ENCODE data around the gene ADAMTS6.

Gene ADAMTS6

DNA sequence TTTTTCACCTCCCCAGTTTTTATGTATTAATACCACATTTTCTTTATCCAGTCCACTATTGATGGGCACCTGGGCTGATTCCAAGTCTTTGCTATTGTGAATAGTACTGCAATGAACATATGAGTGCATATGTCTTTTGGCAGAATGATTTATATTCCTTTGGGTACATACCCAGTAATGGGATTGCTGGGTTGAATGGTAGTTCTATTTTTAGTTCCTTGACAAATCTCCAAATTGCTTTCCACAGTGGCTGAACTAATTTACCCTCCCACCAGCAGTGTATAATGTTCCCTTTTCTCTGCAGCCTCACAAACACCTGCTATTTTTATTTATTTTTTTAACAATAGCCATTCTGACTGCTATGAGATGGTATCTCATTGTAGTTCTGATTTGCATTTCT is 340.2 kb downstream of the ADAMTS6 start:
- no peak for DNase-seq

DNA sequence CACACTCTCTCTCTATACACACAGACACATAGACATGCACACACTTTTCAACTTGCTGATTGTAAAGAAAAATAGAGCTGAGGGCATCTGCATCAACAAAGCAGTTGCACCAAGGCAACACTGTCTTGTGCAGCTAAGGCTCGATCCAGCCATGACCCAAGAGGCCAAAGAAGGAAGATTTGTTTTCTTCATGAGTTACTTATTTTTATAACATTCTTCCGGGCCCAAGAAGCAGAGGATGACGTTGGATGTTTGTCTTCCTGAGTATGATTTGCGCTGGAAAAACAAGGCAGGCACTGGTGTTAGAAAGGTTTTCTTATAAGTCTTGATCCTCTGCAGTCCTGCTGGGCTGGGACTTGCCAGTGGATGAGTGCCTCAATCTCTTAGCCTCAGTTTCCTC is 344.1 kb downstream of the ADAMTS6 start:
- no peak for DNase-seq

DNA sequence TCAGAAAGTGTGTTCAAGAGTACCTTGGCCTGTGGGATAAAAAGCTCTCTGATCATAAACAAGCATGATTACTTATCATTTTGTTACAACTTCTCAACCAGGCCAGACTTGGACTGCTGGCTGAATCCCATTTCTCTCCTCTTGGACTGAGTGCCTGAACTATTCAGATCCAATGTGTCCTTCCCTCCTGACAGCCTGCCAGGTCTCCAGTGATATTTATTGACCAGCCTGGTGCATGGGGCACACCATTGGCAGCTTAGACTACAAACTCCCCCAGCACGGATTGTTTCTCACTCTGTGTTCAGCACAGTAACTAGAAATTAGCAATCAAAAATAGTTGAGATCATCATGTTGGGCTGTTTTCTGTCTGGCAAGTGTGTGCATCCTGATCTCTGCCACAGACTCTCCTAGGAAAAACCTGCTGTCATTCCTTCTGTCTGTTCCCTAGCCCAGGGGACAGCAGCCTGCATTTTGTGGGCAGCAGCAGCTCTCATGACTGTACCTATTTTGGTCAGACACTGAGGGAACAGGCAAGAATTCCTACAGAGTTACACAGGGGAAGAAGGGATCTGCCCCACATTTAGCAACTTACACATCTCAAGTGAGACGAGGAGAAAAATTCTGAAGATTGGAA is 348.1 kb downstream of the ADAMTS6 start:
- DNase-seq: no peak

DNA sequence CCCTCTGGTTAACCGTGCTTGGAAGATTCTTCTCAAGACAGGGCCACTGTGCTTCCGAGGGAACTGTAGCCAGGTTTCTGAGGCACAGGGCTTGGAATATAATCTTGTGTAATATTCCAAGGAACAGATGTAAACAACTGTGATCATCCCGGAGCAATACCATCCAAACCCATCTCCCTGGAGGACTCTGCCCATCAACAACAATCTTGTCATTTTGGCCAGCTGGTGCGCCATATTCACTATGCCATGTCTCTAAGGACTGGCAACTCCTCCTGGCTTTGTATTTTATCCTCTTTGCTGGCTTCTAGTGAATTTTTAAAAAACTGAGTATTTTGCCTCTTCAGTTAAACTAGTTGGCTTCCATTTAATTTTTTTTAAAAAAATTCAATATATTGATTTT is 349.3 kb downstream of the ADAMTS6 start:
- no peak for DNase-seq

DNA sequence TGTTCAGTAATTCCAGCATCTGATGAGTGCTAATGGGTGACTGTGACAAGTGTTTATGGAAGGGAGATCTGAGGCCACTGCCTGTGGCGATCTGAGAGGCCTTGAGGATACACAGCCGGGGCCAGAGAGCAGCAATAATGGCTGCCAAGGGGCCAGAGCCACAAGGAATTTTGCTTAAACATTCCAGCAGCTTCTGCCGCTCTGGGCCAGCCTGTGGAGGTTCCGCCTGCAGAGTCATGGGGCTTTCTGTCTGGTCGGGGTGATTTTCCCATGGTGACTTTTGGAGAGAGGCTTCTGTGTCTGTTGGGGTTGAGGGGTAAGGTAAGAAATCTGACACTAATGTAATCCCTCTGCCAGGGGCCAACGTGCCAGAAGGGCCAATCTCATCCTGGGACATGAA is 353.5 kb downstream of the ADAMTS6 start:
- no peak for DNase-seq

DNA sequence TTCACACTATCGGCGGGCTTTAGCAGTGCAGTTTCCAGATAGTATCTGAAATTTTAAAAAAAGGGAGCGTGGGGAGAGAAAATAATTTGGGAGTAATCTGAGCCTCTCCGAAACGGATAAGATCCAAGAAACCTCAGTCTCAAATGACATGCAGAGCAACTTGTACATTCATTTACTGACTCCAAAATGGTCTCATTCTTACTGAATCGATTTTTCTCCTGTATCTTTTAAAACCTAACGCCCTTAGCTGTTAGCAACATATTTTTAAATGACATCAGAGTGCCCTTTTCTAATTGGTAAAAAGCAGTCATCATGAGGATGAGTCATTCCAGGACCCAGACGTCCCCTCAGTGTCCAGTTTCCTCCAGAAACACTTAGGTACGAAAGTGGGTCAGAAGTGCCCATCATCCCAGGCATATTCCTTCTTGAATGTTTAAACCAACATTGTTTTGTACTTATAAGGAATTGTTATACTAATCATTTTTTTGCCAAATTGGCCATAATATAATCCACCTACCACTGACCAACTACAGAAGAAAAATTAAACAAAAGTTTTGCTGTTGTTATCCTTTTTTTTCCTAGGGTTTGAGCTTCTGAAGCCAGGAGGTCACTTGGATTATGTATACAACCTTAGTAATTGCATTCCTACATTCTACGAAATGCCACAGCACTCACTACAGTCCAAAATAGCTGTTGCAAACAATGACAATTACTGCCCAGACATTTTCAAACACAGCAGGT is 354.4 kb downstream of the ADAMTS6 start:
- DNase-seq: no peak

DNA sequence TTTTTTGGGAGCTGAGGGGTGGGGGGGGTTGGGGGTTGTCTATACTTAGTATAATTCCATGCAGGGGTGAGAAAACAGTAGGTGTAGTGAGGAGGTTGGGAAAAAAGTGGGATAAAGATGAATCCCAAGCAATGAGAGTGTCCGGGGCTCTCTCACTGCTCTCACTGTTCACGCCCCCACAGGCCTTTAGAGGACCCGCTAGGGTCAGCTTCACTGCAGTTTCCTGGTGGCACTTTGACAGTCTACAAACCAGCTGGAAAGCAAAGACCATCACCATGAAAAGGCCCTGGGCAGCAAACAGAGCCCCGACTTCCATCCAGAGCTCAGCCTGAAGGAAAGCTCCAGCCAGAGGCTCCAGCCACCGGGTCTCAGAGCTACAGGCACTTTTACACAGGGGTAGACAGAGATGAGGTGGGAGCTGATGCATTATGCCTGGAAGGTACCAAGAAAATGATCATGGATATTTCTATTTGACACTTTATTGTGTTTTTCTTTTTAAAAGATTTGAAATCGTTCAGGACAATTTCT is 355.1 kb downstream of the ADAMTS6 start:
- DNase-seq: no peak

DNA sequence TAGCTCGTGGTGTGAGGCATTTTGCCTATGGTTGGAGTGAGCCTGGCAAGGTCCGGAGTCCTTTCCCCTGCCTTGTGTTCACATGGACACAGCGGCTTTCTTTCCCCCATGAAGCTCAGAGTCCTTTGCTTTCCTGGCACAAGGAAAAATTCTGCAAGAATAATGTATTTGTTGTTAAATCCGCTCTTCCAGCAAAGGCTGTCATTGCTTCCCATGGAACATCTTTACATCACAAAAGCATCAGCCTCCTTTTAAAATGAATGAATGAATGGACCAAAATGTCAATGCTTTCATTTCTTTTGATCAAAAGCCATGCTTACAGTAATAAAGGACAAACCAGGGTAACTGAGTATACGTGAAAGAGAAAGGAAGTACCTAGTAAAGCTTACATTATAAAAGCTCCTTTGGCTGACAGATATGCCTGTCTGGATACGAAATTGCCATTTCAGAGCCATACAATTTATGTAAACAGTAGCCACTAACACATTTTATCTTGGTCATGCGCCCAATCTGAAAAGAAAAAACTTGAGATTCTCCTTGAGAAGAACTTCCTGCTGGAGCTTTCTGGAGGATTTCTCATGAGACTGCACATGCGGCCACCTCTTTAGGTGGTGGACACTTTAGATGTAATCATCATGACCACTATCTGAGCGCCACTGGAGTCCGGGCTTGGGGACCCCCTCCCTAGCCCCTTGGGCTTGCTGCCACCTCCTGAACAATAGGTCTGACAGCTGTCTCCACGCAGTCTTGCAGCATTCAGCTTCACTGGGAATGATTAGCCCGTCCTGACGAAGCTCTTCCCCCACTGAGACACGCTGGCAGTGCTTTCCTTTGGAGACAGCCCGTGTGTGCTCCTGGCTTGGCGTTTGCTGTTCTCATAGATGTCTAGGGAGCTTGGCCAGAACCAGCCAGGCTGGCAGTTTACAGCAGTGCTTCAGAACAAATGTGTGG is 355.9 kb downstream of the ADAMTS6 start:
- DNase-seq: no peak

DNA sequence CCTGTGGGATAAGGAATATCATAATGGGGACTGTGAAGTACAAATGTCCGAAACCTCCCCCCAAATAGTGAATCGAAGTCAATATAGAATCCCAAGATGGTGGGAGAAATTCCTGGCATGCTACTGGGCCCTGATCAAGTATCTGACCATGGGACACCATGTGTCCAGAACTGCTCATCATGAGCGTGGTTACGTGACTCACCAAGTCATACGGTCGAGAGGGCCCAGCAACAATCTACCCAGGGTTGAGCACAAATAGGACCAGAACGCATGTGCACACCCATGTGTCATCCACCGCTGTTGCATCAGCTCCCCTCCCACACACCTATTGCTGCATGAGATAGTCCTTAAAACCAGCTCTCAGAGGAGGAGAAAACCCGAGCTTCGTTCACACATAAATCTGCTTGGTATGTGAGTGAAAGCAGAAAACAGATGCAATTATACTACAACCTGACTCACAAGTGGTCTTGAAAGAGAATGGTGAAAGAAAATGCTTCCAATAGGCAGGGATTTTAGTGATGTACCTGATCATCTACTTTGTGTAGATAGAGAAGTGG is 359.8 kb downstream of the ADAMTS6 start:
- no peak for DNase-seq

DNA sequence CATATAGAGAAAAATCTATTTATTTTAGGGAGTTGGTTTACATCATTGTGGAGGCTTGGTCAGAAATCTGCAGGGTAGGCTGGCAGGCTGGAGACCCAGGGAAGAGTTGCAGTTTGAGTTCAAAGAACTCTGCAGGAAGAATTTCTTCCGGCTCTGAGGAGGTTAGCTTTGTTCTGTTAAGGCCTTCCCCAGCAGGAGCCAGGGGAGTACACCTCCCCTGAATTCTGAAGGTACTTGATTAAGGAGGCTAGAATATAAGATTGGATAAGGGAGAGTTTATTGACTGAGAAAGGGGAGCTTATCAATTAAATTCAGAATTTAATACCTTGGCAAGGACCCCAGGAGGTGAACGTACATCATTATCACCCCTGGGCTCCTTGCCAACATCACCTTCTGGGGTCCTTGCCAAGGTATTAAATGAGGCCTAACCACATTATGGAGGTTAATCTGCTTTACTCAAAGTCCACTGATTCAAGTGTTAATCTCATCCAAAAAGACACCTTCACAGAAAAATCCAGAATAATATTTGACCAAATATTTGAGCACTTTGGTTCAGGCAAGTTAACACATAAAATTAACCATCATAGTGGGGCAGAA is 361.3 kb downstream of the ADAMTS6 start:
- DNase-seq: peak; percentile 42

DNA sequence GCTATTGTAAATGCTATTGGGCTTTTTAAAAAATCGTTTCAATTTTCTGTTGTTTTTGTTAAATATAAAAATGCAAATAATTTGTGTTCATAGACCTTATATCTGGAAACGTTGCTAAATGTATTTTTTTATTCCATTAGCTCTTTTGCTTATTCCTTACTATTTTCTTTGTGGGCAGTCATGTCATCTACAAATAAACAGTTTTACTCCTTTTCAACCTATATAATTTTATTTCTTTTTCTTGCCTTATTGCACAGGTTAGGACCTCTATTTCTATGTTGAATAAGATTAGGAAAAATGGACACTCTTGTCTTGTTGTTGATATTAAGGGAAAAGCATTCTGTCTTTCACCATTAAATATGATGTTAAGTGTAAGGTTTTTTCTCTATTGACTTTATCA is 364.2 kb downstream of the ADAMTS6 start:
- DNase-seq: no peak

DNA sequence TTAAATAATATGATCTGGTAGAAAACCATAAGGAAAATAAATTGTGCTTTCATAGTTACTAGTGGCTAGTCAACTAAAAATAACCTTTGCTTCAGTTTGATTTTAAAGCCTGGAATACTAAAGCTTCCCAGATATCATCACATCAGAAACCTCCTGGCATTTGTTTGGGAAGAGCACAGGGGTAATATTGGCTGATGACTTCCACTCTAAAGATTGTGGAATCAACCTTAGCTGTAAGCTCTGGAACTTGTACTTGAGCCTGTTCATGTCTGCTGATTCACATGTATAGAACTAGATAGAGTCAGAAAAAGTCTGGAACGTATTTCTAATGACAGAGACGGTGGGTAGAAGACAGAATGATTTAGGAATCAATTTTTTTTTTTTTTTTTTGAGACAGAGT is 367.9 kb downstream of the ADAMTS6 start:
- no peak for DNase-seq

DNA sequence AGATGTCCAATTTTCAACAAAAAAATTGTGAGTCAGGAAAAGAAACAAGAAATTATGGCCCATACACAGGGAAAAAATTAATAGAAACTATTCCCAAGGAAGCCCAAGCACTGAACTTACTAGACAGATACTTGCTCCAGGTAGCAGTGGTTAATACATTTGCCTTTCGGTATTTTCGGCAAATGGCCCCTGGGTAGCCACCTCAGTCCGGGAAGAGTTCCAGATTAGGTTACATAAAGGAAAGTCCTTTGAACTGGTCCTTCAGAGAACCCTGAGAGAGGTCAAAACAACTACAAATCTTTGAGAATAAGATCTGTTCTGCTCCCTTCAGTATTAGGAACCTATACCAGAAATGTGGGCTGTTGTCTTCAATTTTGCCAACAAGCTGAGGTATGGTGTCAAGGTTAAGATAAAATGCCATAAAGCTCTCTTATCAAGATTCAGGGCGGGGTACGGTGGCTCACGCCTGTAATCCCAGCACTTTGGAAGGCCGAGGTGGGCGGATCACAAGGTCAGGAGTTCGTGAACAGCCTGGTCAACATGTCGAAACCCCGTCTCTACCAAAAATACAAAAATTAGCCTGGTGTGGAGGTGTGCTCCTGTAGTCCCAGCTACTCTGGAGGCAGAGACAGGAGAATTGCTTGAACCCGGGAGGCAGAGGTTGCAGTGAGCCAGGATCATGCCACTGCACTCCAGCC is 369.6 kb downstream of the ADAMTS6 start:
- no peak for DNase-seq

DNA sequence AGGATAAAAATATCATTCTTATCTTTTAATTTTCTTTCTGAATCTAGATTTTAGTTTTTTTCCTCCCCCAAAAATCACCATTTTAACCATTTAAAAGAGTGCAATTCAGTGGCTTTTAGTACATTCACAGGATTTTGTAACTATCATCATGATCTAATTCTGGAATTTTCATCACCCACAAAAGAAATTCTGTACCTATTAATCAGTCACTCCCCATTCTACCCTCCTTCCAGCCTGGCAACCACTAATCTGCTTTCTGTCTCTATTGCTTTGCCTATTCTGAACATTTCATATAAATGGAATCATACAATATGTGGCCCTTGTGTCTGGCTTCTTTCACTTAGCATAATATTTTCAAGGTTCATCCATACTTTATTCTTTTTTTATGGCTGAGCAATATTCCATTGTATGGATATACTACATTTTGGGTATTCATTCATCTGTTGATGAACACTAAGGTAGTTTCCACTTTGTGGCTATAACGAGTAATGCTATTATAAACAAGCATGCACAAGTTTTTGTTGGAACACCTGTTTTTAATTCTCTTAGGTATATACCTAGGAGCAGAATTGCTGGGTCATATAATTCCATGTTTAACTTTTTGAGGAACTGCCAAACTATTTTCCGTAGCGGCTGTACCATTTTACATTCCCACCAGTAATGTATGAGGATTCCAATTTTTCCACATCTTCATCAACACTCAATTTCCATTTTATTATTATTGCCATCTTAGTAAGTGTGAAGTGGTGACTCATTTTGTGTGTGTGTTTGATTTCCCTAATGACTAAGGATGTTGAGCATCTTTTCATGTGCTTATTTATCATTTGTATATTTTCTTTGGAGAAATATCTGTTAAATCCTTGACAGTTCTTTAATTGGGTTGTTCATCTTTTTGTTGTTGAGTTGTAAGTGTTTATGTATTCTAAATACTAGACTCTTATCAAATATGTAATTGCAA is 372.7 kb downstream of the ADAMTS6 start:
- DNase-seq: no peak

DNA sequence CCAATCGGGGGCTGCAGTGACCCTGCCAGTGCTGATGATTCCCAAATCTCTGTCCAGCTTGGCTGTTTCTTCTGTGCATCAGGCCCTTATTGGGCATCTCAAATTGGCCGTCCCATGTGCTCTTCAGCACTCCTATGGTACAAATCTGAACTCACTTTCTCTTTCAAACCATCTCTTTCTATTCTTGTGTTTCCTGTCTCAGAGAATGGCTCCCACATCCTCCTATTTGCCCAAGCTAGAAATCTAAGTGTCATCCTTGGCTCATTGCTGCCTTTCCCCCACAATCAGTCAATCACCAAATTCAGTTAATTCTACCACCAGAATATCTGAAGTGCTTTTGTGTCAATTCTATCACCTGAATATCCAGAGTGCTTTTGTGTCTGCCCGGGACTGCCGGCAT is 376.4 kb downstream of the ADAMTS6 start:
- no peak for DNase-seq

DNA sequence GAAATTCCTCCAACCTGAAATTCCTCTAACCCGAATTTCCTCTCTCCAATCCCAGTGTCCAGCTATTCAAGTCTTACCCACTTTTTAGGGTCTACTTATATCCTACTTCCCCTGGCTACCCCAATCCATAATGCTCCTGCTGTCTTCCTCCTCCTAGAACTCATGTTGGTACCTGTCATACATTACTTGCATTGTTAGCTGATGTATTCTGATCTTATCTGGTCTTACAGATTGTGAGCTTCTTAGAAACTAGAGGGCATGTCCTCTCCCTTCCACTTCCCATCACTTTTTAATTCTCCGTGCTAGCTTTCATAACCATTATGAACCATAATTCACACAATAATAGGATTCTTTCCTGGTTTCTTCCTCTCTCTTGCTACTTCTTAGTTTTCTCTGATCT is 376.9 kb downstream of the ADAMTS6 start:
- DNase-seq: no peak

DNA sequence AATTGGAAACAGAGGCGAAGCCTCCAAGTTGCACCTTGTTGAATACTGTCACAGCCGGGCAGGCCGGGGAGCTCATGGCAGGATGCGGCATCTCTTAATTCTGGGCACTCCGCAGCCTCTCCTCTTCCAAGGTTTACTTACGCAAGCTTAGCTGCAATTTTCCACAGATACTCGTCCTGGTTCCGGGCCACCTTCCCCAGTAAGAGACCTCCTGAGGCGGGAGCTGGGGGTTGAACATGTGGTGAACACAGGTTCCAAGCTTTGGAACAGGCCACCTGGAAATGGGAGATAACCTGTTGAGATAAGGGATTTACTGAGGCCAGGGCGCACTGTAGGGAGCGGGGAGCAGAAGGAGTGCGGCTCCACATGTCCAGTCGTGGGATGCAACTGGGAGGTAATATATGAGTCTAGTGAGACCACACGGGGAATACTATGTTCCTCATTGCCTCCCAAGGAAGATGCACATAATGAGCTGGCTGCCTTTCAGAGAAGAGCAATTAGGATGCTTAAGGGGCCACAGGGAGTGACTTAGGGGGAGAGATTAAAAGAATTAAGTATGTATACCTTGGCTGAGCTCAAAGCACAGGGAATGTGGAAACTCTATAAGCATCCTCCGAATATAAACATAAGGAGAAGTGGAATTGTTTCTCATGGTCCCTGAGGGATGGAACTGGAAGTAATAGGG is 377.8 kb downstream of the ADAMTS6 start:
- DNase-seq: peak; percentile 17

DNA sequence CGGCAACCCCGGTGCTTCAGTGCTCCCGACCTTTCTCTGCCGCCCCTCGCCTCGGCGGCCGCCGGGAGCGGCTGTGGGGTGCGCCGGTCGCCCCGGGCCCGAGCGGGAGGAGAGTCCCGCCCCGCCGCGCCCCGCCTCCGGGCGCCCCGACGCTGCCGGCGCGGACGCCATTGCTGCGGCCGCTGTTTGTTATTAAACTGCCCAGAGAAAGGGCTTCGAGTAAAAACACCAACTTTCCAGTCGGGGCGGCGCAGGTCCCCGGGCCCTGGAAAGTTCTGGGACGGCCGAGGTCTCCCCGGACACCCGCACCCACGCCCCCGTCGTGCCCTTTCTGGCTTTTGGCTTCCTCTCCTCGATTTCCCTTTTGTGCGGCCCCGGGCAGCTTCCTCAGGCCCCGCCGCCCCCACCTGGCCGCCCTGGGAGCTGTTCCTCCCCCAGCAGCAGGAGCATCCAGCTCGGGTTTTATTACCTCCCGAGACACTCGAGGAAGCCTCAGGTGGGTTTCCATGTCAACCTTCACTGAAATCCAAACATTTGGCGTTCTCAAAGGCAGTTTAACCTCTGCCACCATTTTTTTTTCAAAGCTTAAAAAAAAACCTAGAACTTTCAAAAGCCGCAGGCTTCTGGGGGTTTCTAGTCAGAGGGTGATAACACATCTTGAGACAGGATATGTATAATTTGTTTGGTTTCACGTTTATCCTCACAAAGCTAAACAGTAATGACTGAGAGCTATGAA is 378.6 kb downstream of the ADAMTS6 start:
- peak; percentile 61 for DNase-seq

DNA sequence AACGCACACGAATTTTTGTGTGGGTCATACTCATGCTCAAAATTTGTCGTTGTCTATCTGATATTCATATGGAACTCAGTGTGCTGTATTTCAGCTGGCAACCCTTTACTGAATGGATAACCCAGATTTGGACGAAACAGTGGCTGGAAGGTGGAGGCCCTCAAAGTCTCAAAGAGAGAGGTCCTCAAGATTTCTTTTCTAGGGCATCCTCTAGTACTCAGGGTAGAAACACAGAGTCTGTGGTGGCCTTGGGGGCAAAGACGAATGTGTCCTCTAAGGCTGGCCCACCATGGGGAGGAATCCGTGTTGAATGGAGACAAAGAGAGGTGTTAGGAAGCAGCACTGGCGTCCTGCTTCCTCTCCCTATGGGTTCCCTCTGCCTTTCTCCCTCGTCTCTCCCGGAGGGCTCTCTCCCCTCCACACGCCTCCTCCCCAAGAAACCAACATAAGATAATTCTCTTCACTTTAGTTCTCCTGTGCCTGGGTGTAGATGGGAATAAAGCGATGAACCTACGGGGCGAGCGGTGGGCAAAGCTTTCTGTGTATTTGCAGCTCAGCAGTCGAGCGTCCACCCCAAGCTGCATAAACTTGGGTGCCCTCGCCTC is 379.2 kb downstream of the ADAMTS6 start:
- DNase-seq: no peak
